HepG2 (cell line): Measurements from ENCODE around the gene CUL9. TPM values are rescaled to one million over a fixed set of nuclear protein-coding genes. Genes with fewer than 3 reads are reported as not detected.

Source experiments
- ARNT2 ChIP-seq: sonication (generic); formaldehyde crosslinking; IDR thresholded peaks from 2 replicates; pipeline ENCODE4 v1.8.0; 2022; ENCODE audit warnings: mild to moderate bottlenecking, low read depth, missing genetic modification reagents, moderate library complexity
- HOXA9 ChIP-seq: sonication (generic); formaldehyde crosslinking; IDR thresholded peaks from 2 replicates; pipeline ENCODE4 v1.8.1; 2022; ENCODE audit warnings: missing genetic modification reagents, mild to moderate bottlenecking, moderate library complexity, borderline replicate concordance
- KMT2B ChIP-seq: IDR thresholded peaks from 2 replicates; pipeline ENCODE4 v1.6.1; 2016; ENCODE audit warnings: missing genetic modification reagents, missing compliant biosample characterization
- MED8 ChIP-seq: sonication (generic); formaldehyde crosslinking; IDR thresholded peaks from 2 replicates; pipeline ENCODE4 v1.8.1; 2023; ENCODE audit warnings: mild to moderate bottlenecking, missing genetic modification reagents; ENCODE audit not compliant: insufficient replicate concordance
- MEIS2 ChIP-seq: sonication (generic); formaldehyde crosslinking; IDR thresholded peaks from 2 replicates; pipeline ENCODE4 v1.9.0; 2021; ENCODE audit warnings: mild to moderate bottlenecking, missing genetic modification reagents
- PITX1 ChIP-seq: sonication (generic); formaldehyde crosslinking; IDR thresholded peaks from 2 replicates; pipeline ENCODE4 v1.5.1; 2020; ENCODE audit warnings: mild to moderate bottlenecking, missing genetic modification reagents
- POGZ ChIP-seq: sonication (generic); formaldehyde crosslinking; IDR thresholded peaks from 2 replicates; pipeline ENCODE4 v1.4.0; 2020; ENCODE audit warnings: mild to moderate bottlenecking, missing genetic modification reagents
- RAD21 ChIP-seq: fragments of 450-650 bp; formaldehyde crosslinking; IDR thresholded peaks from 2 replicates; pipeline ENCODE4 v1.5.0; 2020; ENCODE audit warnings: mild to moderate bottlenecking
- SRY ChIP-seq: sonication (generic); formaldehyde crosslinking; IDR thresholded peaks from 2 replicates; pipeline ENCODE4 v1.8.0; 2022; ENCODE audit warnings: mild to moderate bottlenecking, missing genetic modification reagents
- SYNCRIP ChIP-seq: fragments of 200-400 bp; formaldehyde crosslinking; IDR thresholded peaks from 2 replicates; pipeline ENCODE4 v1.6.1; 2018; ENCODE audit warnings: mild to moderate bottlenecking, low read depth, low read length; ENCODE audit not compliant: insufficient read depth
- TAF1 ChIP-seq: sonication (generic); formaldehyde crosslinking; IDR thresholded peaks from 2 replicates; pipeline ENCODE4 v1.4.0; 2020; ENCODE audit warnings: missing genetic modification reagents
- TCF12 ChIP-seq, 2 experiments: fragments of 450-650 bp in 1 of 2; sonication (generic) in 1 of 2; formaldehyde crosslinking in 1 of 2; IDR thresholded peaks; 2 replicates each; pipeline versions ENCODE4 v1.6.1 to v1.8.0; 2017 to 2022; ENCODE audit warnings: antibody characterized with exemption in 1 of 2, mild to moderate bottlenecking in 1 of 2, missing genetic modification reagents in 1 of 2, moderate library complexity in 1 of 2
- TCF7 ChIP-seq: sonication (generic); IDR thresholded peaks from 2 replicates; pipeline ENCODE4 v1.6.1; 2016; ENCODE audit warnings: antibody characterized with exemption, low read depth
- TEAD2 ChIP-seq: sonication (generic); formaldehyde crosslinking; IDR thresholded peaks from 2 replicates; pipeline ENCODE4 v1.9.0; 2021; ENCODE audit warnings: missing genetic modification reagents
- THRA ChIP-seq: sonication (generic); formaldehyde crosslinking; IDR thresholded peaks from 2 replicates; pipeline ENCODE4 v1.4.0; 2020; ENCODE audit warnings: missing genetic modification reagents, borderline replicate concordance
- ZMYM2 ChIP-seq: sonication (generic); formaldehyde crosslinking; IDR thresholded peaks from 2 replicates; pipeline ENCODE4 v1.8.0; 2022; ENCODE audit warnings: mild to moderate bottlenecking, missing genetic modification reagents
- ZNF235 ChIP-seq: sonication (generic); formaldehyde crosslinking; IDR thresholded peaks from 2 replicates; pipeline ENCODE4 v1.8.1; 2023; ENCODE audit warnings: mild to moderate bottlenecking, missing genetic modification reagents, borderline replicate concordance
- ZNF337 ChIP-seq: sonication (generic); formaldehyde crosslinking; IDR thresholded peaks from 2 replicates; pipeline ENCODE4 v1.5.1; 2020; ENCODE audit warnings: missing genetic modification reagents, low read depth, mild to moderate bottlenecking, borderline replicate concordance
- ZNF367 ChIP-seq: sonication (generic); formaldehyde crosslinking; IDR thresholded peaks from 2 replicates; pipeline ENCODE4 v1.4.0; 2020; ENCODE audit warnings: missing genetic modification reagents, borderline replicate concordance
- ZNF441 ChIP-seq: sonication (generic); formaldehyde crosslinking; IDR thresholded peaks from 2 replicates; pipeline ENCODE4 v1.7.0; 2021; ENCODE audit warnings: missing genetic modification reagents, borderline replicate concordance
- ZNF605 ChIP-seq: sonication (generic); formaldehyde crosslinking; IDR thresholded peaks from 2 replicates; pipeline ENCODE4 v1.8.0; 2022; ENCODE audit warnings: mild to moderate bottlenecking, missing genetic modification reagents
- polyA plus RNA-seq, 8 experiments: library from polyadenylated mRNA; depleted of rRNA in 3 of 8; stranded (reverse) in 7 of 8; unstranded in 1 of 8; fragments of >200 nt; fragmentation: Illumina TruSeq in 4 of 8; extraction: Trizol in 4 of 8; gene quantifications; 2 replicates each; pipeline versions ENCODE4 v1.2.1 to v1.2.3, GENCODE V29; 2011 to 2016; ENCODE audit warnings: low read depth in 4 of 8, missing spikeins in 1 of 8, mixed read lengths in 1 of 8; ENCODE audit not compliant: insufficient read depth in 1 of 8
- total RNA-seq, 5 experiments: library from RNA; depleted of rRNA; stranded (reverse); fragments of >200 nt; fragmentation: Illumina TruSeq; extraction: Trizol; gene quantifications; 2 replicates each; pipeline ENCODE4 v1.2.3, GENCODE V29; 2016; ENCODE audit warnings: low read depth in 1 of 5
- TF ChIP-seq, protein P1 (sequence below): IDR thresholded peaks from 2 replicates; pipeline ENCODE4 v1.6.1; 2016; ENCODE audit warnings: mild to moderate bottlenecking
- TF ChIP-seq, protein P2 (sequence below): sonication (generic); formaldehyde crosslinking; IDR thresholded peaks from 2 replicates; pipeline ENCODE4 v1.4.0; 2020; ENCODE audit warnings: mild to moderate bottlenecking, missing genetic modification reagents
- TF ChIP-seq, protein P3 (sequence below): sonication (generic); formaldehyde crosslinking; IDR thresholded peaks from 2 replicates; pipeline ENCODE4 v1.8.0; 2022; ENCODE audit warnings: mild to moderate bottlenecking, missing genetic modification reagents

CUL9 gene
- total and polyA plus RNA-seq, 2 of the 13 experiments (the other 11 are each of a cell fraction or from before 2014, with no cell fraction given) = 11.4 to 13.7 TPM

- TF ChIP-seq TCF12 (IDR thresholded peaks at IDR 0.05) (no peak), TCF12 (CRISPR knock-in tag; IDR thresholded peaks at IDR 0.05) (peak; percentile 100), ZNF337 (CRISPR knock-in tag) (peak; percentile 97), SYNCRIP (no peak), RAD21 (CRISPR knock-in tag) (peak; percentile 79), TAF1 (CRISPR knock-in tag) (no peak; the same call in none of the 2 replicates), ZMYM2 (CRISPR knock-in tag) (peak; percentile 99), ZNF441 (peak; percentile 95), TCF7 (peak; percentile 95), ZNF235 (peak; percentile 91; the same call in 1 of the 2 replicates), MED8 (CRISPR knock-in tag) (peak; percentile 100), ZNF367 (CRISPR knock-in tag) (no peak), THRA (peak; percentile 99), HOXA9 (peak; percentile 95), MEIS2 (CRISPR knock-in tag) (peak; percentile 97), KMT2B (peak; percentile 79), POGZ (CRISPR knock-in tag) (peak; percentile 98), SRY (CRISPR knock-in tag) (peak; percentile 95; the same call in 1 of the 2 replicates), ARNT2 (CRISPR knock-in tag) (peak; percentile 99), ZNF605 (peak; percentile 100), PITX1 (CRISPR knock-in tag) (peak; percentile 99), TEAD2 (CRISPR knock-in tag) (0 out of 2 replicates have a peak, but pooled peaks have one; percentile 17)
- TF ChIP-seq, protein P1, sequence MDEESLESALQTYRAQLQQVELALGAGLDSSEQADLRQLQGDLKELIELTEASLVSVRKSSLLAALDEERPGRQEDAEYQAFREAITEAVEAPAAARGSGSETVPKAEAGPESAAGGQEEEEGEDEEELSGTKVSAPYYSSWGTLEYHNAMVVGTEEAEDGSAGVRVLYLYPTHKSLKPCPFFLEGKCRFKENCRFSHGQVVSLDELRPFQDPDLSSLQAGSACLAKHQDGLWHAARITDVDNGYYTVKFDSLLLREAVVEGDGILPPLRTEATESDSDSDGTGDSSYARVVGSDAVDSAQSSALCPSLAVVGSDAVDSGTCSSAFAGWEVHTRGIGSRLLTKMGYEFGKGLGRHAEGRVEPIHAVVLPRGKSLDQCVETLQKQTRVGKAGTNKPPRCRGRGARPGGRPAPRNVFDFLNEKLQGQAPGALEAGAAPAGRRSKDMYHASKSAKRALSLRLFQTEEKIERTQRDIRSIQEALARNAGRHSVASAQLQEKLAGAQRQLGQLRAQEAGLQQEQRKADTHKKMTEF (CRISPR knock-in tag) = peak; percentile 100
- TF ChIP-seq, protein P2, sequence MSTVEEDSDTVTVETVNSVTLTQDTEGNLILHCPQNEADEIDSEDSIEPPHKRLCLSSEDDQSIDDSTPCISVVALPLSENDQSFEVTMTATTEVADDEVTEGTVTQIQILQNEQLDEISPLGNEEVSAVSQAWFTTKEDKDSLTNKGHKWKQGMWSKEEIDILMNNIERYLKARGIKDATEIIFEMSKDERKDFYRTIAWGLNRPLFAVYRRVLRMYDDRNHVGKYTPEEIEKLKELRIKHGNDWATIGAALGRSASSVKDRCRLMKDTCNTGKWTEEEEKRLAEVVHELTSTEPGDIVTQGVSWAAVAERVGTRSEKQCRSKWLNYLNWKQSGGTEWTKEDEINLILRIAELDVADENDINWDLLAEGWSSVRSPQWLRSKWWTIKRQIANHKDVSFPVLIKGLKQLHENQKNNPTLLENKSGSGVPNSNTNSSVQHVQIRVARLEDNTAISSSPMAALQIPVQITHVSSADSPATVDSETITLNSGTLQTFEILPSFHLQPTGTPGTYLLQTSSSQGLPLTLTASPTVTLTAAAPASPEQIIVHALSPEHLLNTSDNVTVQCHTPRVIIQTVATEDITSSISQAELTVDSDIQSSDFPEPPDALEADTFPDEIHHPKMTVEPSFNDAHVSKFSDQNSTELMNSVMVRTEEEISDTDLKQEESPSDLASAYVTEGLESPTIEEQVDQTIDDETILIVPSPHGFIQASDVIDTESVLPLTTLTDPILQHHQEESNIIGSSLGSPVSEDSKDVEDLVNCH (CRISPR knock-in tag) = no peak
- TF ChIP-seq, protein P3, sequence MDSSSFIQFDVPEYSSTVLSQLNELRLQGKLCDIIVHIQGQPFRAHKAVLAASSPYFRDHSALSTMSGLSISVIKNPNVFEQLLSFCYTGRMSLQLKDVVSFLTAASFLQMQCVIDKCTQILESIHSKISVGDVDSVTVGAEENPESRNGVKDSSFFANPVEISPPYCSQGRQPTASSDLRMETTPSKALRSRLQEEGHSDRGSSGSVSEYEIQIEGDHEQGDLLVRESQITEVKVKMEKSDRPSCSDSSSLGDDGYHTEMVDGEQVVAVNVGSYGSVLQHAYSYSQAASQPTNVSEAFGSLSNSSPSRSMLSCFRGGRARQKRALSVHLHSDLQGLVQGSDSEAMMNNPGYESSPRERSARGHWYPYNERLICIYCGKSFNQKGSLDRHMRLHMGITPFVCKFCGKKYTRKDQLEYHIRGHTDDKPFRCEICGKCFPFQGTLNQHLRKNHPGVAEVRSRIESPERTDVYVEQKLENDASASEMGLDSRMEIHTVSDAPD (CRISPR knock-in tag) = peak; percentile 99
Measured at GRCh38 chr6:43267619-43268354, 85.8 kb downstream of the CUL9 start (continued).
